LNCAP (cell line): Measurements from ENCODE around the gene GLT6D1.

Source experiments
- TF ChIP-seq, protein P1 (sequence below): fragments of 450-650 bp; IDR thresholded peaks from 2 replicates; pipeline ENCODE4 v1.5.1; 2017; ENCODE audit warnings: mild to moderate bottlenecking

The GLT6D1 gene

DNA sequence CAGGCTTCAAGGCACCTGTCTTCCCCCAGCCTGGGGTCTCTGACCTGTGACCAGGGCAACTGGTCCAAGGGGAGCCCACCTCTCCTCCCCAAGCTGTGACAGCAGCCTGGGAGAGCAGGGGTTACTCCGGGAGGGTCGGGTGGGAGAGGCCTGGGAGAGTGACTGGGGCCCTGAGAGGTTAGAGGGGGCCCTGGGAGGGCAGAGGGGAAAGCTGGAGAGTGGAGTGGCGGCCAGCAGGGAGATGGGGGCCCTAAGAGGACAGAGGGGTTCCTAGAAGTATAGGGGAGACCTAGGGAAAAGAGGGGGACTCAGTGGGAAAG, 24.1 kb upstream of the GLT6D1 start:
- TF ChIP-seq, protein P1, sequence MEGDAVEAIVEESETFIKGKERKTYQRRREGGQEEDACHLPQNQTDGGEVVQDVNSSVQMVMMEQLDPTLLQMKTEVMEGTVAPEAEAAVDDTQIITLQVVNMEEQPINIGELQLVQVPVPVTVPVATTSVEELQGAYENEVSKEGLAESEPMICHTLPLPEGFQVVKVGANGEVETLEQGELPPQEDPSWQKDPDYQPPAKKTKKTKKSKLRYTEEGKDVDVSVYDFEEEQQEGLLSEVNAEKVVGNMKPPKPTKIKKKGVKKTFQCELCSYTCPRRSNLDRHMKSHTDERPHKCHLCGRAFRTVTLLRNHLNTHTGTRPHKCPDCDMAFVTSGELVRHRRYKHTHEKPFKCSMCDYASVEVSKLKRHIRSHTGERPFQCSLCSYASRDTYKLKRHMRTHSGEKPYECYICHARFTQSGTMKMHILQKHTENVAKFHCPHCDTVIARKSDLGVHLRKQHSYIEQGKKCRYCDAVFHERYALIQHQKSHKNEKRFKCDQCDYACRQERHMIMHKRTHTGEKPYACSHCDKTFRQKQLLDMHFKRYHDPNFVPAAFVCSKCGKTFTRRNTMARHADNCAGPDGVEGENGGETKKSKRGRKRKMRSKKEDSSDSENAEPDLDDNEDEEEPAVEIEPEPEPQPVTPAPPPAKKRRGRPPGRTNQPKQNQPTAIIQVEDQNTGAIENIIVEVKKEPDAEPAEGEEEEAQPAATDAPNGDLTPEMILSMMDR, result no peak

DNA sequence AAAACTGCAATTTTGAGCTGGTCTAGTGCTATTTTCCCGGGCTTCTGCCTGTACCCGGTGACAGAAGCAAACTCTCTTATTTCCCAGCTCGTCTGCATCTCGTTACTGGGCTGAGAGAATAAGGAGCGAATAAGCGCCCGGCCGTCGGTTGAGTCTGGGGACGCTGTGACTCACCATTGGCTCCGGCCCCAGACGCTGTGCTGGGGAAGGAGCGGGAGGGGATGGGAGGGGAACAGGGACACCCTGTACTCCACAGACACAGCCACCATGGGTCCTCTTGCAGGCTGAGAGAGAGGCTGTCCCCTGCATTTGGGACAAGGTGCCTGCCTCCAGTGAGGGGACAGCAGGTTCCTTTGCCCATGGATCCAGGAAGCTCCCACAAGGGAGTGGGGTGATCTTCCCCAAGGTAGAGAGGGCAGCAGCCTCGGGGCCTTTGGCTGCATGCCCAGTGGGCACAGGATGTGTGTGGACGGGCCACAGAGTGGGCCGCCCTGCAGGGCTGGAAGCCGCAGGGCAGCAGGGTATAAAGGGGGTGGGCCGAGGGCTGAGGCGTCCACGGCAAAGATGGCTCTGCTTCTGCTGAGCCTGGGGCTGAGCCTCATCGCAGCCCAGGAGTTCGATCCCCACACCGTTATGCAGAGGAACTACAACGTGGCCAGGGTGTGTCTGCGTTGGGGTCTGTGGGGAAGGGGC, 23.6 kb upstream of the GLT6D1 start, which contains the start of gene LCN9:
Gene LCN9, plus strand, starts transcription at position 552 of the 693 bp plus-strand sequence. Its CDS starts 13 bp downstream, at position 565.
- TF ChIP-seq, protein P1, result no peak

DNA sequence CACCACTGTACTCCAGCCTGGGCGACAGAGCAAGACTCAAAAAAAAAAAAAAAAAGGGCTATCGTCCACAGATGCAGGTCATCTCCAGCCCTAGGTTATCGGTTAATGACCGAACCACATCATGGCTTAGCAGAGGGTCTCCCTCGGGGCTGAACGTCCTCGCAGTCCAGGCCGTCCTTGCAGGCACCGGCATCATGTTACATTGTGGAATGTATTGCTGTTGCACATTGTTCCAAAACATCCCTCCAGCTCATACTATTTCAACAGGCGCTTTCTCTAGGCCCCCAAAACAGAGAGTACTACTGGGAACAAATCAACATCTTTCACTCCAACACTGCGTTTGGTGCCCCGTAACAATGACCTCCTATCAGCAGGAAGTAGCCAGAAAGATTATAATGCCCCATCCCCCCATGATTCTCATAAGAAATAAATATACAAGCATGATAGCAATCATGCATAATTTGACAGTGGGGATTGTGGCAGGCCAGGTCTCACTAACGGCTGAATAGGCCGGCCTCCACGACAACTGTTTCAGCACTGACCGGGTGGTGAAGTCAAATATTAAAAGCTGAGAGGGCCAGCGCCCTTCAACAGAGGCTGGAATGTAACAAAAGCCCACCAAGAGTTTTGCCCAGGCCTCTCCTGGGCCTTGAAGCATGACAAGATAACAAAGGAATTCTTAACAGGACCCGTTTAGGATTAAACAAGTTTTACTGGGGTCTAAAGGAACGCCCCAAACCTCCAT, 22.6 kb upstream of the GLT6D1 start:
- TF ChIP-seq, protein P1, result no peak

DNA sequence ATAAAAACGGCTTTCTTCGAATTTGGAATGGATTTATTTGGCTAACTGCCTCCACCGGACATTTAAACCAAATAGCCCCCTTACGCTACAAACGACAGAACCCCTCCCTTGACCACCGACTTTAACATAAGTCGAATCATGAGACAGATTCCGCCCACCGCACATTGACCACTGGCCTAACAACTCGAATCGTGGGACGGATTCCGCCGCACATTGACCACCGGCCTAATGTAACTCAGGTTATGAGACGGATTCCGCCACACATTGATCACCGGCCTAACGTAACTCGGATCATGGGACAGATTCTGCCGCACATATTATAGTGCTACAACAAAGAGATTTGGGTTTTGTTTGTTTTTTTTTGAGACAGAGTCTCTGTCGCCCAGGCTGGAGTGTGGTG, 21.1 kb upstream of the GLT6D1 start:
- TF ChIP-seq, protein P1, result no peak

DNA sequence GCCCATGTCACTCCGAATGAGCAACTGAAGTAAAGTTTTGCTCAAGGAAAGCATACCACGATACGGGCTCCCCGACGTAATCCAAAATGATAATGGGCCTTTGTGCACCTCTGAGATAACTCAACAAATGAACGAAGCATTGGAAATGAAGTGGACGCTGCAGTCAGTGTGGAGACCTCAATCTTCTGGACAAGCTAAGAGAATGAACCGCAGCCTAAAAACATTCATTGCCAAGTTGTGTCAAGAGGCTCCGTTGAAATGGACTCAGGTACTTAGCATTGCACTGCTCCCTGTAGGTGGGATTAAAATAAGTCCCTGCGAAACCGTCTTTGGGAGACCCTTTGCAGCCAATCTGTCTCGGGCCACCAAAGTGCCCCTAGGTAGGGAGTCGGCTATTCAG, 19.9 kb upstream of the GLT6D1 start:
- TF ChIP-seq, protein P1, result no peak

DNA sequence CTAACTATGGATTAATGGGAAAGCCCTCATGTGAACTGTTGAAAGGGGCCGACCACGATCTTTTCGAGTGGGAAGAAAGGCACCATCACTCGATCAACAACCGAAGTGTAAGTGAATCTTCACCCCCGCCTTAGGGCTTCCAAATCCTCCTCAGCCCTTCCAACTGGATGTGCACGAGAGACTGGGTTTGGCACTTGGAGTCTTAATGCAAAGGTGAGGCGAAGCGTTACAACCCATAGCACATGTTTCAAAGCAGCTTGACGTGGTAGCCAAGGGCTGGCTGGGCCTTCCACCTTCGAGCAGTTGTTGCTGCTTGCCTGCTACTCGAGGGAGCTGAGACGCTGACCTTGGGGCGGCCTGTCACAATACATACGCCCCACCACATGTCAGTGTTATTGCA, 18.1 kb upstream of the GLT6D1 start:
- TF ChIP-seq, protein P1, result no peak

DNA sequence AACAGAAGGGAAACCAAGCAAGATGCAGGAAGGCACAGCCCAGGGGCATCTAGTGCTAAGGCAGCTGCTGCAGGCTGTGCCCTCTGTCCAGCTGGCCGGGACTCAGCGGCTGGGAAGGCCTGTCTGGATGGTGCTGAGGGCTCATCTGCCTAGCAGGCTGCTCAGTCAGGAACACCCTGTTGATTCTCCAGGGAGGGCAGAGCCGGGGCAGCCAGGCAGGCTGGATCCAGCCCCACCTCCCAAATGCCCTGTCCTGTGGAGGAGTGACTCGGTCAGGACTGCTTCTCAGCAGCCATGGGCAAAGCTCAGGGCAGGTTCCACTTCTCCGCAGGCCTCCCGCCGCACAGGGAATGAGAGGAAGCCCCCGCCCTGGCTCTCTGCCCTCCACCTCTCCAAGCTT, 16.0 kb upstream of the GLT6D1 start:
- TF ChIP-seq, protein P1, result no peak
